GM21825 (cell line): ENCODE measurements around the gene CEP295NL.
"Not testable (repeated sequence)": the region's sequence is repeated elsewhere in the genome, so short reads cannot be mapped to it uniquely, and the experiment has no call there.

Experiments used
- ATAC-seq: cut with Tn5 transposase; IDR thresholded peaks from one replicate; pipeline ENCODE4 v1.9.1; 2021; ENCODE audit warnings: mild to moderate bottlenecking, moderate library complexity; ENCODE audit not compliant: unreplicated experiment

CEP295NL gene

DNA sequence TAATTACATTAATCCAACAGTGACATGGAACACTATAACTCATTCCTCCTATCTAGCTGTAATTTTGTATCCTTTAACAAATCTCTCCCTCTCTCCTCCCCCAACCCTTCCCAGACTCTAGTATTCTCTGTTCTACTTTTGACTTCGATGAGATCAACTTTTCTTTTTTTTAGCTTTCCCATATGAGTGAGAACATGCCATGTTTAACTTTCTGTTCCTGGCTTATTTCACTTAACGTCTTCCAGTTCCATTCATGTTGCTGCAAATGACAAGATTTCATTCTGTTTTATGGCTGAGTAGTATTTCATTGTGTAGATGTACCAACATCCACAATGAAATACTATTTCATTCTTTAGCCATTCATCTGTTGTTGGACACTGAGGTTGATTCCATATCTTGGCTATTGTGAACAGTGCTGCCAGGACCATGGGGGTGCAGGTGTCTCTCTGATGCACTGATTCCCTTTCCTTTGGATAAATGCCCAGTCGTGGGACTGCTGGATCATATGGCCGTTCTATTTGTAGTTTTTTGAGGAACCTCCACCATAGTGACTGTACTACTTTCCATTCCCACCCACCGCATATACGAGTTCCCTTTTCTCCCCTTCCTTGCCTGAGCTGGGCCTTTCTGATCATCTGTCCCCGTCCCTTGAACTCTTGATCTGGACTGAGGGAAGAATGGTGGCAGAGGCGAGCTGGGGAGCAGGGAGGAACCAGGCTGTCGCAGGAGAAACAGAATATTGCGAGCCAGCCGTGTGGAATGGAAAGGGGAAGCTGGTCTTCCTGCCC is 7.7 kb upstream of the CEP295NL start:
- ATAC-seq: no peak

DNA sequence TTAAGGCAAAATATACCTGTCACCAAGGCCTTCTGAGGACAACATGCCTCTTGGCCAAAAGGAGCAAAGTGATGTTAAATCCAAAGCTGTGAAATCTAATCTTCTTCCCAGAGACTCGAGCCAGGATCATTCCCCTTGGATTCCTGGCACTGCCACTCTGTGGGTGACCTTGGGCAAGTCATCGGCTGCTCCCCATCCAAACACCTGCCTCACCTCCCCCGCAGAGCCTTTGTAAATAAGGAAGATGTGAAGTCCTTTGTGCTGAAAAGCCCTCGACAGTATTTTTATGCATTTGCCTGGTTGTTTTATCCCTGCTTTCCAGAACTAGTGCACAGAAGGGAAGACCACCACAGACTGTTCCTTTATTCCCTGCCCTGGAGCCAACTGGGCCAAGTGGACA is 5.4 kb upstream of the CEP295NL start:
- no peak for ATAC-seq

DNA sequence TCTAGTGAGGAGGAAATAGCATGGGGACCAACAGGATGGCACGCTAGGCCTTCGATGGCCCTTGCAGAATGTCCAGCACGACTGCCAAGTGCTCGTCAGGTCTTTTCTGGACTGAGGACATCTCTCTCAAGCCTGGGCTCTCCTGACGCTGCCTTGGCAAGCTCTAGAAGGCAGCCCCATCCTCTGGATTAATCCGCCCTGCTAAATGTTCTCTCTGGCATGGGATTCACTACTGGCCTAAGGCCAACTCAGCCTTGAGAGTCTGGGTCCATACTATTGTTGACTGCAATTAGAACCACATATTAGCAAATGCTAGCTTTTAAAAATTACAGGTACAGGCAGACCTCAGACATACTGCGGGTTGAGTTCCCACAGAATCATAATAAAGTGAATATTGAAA is 2.5 kb upstream of the CEP295NL start:
- no peak for ATAC-seq

DNA sequence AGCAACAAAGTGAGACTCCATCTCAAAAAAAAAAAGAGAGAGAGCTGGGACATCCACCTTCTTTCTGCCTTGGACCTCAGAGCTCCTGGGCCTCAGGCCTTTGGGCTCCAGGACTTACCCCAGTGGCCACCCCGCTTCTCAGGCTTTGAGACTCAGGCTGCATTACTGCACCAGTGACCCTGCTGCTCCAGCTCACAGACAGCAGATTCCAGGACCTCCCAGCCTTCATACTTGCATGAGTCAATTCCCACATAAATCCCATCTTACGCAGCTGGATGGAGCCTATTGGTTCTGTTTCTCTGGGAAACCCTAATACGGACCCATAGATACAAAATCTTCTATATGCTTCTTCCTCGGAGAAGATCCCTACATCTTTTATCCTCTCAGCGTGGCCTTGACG is 2.1 kb upstream of the CEP295NL start:
- no peak for ATAC-seq

DNA sequence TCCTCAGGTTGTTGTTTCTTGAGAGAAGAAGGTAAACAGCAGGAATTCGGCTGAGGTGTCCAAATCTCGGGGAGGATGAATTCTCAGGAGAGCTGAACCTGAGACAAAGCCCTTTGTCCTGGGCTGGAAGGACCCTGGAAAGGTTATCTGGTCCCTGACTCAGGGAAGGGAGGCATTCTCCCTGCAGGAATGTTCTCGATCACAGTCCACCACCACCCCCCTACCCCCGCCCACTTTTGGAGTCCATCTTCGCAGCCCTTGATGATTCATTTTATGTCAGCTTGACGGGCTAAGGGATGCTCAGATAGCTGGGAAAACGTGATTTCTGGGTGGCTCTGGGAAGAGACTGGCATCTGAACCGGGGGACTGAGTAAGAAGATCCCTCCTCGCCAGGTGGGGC is 1.4 kb upstream of the CEP295NL start:
- no peak for ATAC-seq

DNA sequence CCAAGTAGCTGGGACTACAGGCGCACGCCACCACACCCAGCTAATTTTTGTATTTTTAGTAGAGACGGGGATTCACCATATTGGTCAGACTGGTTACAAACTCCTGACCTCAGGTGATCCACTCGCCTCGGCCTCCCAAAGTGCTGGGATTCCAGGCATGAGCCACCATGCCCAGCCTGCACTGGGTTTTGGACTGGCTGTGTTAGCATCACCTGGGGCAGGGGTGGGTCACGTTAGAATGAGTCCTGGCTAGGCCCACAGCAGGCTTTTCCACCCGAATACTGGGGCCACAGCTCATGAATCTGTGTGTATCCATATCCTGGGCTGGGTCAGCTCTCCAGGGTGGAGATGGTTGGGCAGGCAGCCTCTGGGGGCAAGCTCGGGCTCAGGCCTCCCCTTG is 770 bp downstream of the CEP295NL start:
- not testable (repeated sequence) for ATAC-seq

DNA sequence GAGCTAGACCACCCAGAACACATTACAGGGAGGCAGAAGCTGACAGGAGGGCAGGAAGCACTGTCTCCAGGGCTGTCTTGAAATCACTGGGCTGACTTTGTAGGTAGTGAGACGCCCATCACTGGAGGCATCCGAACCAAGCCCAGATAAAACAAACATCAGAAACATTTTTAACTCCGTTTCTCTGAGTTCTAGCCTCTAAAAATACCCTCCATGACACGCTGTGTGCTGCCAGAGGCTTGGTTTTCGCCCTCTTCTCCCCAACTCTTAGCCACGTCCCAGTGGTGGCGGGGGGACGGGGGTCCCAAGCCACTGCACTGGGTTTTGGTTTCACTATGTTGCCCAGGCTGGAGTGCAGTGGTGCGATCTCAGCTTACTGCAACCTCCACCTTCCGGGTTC is 1.2 kb downstream of the CEP295NL start:
- no peak for ATAC-seq

DNA sequence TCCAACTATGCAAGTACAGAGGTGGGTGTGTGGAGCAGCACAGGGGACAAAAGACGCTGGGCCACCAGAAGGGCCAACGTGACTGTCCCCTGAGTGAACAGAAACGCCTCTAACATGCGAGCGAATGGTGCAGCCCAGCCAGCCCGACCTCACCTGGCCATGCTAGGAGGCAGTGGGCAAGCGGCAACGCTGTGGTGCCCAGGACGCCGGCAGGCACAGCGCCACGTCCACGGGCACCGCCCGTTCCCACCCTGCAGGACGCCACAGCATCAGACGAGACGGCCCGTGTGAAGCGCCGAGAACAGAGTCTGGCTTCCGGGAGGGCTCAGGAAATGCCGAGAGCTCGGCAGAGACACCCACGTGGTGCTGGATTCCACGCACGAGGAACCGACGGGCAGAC is 2.2 kb downstream of the CEP295NL start:
- no peak for ATAC-seq

DNA sequence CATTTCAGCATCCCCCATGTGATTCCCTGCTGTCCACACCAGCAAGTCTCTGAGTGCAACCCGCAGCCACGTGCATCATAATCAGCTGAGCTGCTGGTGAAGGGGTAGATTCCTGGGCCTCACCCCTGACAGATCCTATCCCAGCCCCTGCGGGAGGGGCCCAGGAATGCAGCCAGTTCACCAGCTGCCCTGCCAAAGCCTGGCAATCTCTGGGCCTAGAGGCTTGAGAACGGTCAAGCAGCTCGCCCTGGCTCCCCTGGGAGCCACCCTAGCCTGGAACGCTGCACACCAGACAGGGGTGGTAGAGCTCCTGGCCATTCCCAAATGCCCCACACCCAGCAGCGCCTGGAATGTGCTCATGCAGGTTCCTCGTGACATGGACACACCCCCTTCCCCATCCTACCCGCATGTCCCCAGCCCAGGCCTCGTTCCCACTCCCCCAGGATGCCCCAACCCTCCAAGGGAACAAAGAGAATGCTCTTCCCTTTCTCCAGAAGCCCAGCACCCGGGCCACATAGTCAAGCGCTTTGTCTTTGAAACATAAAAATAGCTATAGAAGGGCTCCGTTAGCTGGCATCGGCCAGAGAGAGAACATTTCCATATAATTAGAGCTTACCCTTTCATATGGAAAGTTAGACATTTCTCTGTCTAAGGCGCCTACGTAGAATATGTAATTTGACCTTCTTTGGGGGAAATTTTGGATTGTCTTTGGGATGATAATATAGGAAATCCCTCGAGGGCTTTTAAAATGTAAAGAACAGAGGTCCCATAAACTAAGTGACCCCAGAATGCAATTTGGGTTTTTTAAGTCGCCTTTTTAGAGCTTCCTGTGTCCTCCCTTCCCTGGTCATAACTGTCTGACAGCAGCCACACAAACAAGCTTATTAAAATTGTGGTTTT is 3.4 kb downstream of the CEP295NL start:
- ATAC-seq: no peak

DNA sequence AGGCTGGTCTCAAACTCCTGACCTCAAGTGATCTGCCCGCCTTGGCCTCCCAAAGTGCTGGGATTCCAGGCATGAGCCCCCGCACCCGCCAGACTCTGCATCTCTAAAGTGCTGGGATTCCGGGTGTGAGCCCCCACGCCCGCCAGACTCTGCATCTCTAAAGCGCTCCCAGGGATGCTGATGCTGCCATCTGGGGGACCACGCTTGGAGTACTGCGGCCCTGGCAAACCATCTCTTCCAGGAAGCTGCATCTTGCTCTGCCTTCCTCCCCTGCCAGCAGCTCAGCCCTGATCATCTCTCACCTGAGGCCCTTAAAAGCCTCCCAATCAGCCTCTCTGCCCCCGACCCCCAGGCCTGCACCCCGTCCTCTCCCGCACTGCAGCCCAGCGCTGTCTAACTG is 4.1 kb downstream of the CEP295NL start:
- no peak for ATAC-seq

DNA sequence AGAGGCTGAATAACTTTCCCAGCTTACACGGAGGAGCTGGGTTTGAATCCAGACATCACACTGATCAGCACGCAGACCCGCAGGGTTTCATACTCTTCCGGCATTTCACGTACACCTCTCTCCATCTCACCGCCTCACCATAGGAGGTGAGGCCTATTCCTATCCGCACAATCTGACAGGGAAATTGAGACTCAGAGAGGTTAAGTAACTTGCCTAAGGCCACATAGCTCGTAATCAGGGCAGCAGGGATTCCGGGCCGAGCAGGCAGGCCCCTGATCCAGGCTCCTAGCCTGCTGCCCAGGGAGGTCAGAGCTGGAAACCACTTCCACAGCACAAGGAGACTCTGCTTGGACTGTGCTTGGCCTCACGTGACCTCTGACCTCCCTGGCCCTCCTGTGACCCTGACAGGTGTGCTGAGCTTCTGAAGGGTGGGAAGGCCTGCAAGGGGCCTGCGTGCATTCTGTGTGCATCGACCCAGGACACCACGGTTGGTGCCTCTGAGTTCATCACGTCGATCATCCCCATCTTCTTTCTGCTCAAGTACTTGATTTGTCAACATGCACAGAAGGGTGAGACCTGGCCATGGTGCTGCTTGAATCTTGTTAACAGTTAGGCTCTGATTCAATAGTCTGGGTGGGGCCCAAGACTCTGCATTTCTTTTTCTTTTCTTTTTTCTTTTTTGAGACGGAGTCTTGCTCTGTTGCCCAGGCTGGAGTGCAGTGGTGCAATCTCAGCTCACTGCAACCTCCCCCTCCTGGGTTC is 4.7 kb downstream of the CEP295NL start:
- no peak for ATAC-seq

DNA sequence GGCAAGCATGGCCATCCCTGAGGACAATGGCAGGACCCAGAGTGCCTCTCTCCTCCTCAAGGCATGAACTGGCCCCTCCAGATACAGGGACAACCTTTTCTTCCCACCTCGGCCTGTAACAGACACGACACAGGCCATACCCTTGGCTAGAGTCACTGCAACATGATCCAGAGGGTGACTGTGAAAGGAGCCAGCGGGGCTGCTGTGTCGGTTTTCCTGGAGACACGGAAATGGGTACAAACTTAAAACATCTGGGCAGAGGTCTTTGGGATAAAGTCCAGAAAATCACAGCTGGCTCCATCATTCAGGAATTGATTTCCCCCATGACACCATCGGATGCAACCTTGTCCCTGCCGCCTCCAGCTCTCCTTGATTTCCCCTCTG is 5.3 kb downstream of the CEP295NL start:
- no peak for ATAC-seq

DNA sequence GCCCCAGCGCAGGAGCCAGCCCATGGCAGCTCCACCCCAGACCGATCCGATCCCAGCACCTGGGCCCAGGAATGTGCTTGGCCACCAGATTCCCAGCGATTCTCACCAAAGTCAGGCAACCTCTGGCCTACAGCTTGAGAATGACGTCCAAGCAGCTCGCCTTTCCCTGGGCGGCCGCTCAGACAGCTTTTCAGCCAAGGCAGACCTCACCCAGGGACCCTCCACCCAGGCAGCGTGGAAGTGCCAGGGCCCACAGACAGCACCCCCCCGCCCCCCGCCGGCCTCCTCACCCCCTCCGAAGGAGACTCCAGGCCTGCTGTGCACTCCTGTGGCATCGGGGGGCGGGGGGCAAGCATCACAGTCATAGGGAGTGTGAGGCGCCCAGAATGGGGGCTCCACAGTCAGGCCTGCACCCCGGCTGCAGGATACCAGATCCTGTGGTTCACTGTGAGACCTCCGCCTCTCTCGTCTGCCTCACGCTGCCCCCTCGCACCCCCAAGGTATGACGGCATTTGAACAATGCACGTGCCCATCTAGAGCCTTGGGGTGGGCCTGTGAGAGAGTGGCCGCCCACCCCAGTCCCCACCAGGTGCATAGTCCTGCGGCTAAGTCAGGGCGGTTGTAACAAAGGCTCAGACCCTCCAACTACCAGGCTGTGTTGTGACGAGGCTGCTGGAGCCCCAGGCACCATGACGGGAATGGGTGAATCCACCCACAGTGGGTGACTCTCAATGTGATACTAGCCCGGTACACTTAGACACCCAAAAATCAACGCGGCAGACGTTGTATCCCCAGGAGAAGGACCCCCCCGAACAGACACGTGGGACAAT is 6.0 kb downstream of the CEP295NL start:
- no peak for ATAC-seq

DNA sequence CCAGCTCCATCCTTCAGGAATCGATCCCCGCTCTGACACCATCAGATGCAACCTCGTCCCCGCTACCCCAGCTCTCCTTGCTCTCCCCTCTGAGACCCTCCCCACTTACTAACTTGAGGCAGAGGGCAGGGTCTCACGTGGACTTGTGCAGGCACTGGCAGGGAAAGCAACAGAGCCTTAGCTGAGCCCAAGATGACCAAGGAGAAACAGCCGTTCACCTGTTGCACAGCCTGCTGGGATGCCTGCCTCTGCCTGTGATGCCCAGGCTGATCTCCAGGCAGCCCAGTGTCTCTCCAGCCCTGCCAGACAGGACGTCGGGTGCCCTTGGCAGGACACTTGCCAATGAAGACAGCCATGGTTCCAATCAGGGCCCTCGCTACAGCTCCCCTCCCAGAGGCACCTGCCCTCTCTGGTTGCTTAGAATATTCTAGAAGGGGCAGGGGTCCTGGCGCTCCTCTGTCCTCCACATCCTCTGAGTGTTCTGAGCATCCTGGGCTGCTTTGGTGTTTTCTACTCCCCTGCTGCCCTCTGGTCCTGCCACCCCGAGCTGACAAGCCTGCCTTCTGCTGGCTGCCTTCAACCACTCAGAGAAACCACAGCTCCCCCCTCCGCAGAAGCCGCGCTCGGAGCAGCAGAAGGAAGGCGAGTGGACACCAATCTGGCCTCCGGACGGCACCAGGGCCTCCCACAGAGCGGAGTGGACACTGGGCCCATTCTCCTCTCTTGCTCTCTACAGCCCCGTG is 6.7 kb downstream of the CEP295NL start:
- ATAC-seq: no peak

DNA sequence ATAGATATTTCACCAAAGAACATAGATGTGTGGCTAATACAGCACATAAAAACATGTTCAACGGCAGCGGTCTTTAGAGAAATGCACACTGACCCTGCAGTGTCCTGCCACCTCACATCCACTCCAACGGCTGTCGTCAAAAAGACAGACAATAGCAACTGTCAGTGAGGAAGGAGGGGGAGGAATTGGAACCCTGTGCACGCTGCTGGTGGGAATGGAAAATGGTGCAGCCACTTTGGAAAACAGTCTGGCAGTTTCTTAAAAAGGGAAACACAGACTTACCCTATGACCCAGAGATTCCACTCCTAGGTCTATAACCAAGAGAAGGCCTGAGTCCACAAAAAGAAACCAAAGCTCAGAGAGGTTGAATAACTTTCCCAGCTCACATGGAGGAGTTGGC is 7.7 kb downstream of the CEP295NL start:
- no peak for ATAC-seq

DNA sequence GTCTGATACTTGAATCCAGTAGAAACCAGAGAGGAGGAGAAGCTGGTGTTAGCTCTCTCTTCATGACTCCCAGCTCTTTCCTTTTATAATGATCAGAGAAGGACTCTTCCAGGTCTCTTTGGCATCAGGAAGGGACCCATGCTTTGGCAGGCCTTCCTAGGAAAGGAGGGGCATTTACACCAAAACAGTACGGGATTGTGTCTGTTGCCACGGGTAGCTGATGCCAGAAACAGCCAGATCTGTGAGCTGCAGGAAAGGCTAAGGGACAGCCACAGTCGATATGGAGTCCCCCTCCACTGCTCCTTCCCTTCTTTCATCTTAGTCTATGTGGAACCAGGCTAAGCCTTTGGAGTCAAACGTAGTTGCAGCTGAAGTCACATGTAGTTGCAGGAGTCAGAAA is 9.3 kb downstream of the CEP295NL start:
- ATAC-seq: no peak

DNA sequence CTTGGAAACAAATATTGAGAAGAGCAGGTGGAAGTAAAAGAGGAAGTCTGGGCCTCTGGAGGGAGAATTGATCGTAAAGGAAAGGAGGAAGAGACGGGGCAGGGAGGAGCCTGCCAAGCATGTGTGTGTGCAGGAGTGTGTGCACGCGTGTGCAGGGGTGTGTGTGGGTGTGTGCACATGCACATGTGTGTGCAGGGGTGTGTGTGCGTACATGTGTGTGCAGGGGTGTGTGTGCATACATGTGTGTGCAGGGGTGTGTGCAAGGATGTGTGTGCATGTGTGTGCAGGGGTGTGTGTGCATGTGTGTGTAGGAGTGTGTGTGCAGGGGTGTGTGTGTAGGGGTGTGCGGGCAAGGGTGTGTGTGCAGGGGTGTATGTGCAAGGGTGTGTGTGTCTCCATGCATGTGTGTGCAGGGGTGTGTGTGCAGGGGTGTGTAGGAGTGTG is 10.0 kb downstream of the CEP295NL start:
- no peak for ATAC-seq

DNA sequence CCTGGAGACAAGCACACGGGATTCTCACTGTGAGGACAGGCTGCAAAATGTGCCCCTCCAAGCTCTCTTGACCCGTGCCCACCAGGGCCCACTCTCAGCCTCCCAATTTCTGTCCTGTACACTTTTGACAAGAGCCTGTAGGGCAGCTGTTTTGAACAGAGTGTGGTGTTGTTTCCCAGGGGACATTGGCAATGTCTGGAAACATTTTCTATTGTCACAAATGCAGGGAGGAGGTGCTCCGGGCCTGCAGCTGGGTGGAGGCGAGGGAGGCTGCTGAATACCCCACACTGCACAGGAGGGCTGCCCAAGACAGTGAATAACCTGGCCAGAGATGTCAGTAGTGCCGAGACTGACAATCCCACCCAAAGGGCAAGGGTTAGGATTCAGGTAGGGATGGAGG is 10.5 kb downstream of the CEP295NL start:
- ATAC-seq: no peak

DNA sequence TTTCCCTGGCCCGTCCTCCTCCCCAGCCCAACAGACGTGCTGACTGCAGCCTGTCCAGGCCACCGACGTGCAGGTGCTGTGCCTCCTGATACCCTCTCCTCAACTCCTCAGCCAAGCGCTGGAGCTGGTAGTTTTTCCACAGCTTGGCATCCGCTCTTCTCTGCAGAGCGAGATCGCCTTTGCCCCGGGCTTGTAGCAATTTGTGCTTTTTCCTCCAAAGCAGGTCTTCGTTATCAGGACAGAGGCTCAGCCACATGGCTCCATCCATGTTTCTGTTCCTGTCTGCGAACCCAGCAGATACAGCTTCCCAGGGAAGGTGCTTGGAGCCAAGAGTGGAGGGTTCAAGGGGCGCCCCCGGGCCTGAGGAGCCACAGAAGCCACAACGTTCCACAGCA is 10.9 kb downstream of the CEP295NL start:
- ATAC-seq: no peak
